B cell (primary cell): ENCODE measurements around the gene TRAP1. TPM values are rescaled to one million over a fixed set of nuclear protein-coding genes. Genes with fewer than 3 reads are reported as not detected.

ENCODE experiments used
- ATAC-seq: fragments of 200-7000 bp; cut with Tn5 transposase; one replicate; pipeline ENCODE4 v1.10.0; 2021; ENCODE audit warnings: low read depth, mild to moderate bottlenecking, moderate number of reproducible peaks, moderate library complexity
- CTCF ChIA-PET: fragments of 350-600 bp; sonication (Branson Sonifier 250); formaldehyde crosslinking; loops from one replicate; lab custom pipeline; 2021; ENCODE audit warnings: antibody characterized with exemption, inconsistent platforms; lab: Charles Lee
- POLR2A ChIA-PET: fragments of 350-600 bp; sonication (Branson Sonifier 250); formaldehyde crosslinking; loops from one replicate; lab custom pipeline; 2021; ENCODE audit warnings: antibody characterized with exemption; lab: Charles Lee
- DNase-seq: peaks from one replicate; pipeline ENCODE4 v3.0.0; 2013
- H2AFZ ChIP-seq: 2 replicates; pipeline ENCODE4 v1.6.1; 2012; ENCODE audit warnings: mild to moderate bottlenecking, low read depth, low read length; ENCODE audit not compliant: insufficient read depth, poor library complexity, severe bottlenecking
- H3K27ac ChIP-seq, 2 donors: 1 replicate in 1 of 2; 2 replicates in 1 of 2; pipeline ENCODE4 v1.5.1; 2012 to 2013; ENCODE audit warnings: low read length in 2 of 2, mild to moderate bottlenecking in 2 of 2, moderate library complexity in 1 of 2
- H3K27me3 ChIP-seq, 4 experiments: fragments of 200-600 bp in 1 of 4; sonication (generic) in 1 of 4; replicated peaks in 1 of 4; 1 replicate in 2 of 4; 2 replicates in 2 of 4; pipeline versions ENCODE4 v1.6.1 to v1.7.0; 2013 to 2016; ENCODE audit warnings: low read length in 3 of 4, mild to moderate bottlenecking in 2 of 4, mixed read lengths in 1 of 4, moderate library complexity in 1 of 4; ENCODE audit not compliant: insufficient read depth in 4 of 4, control insufficient read depth in 3 of 4; ENCODE audit errors: control extremely low read depth in 1 of 4
- H3K36me3 ChIP-seq, 2 experiments: replicated peaks in 1 of 2; 1 replicate in 1 of 2; 2 replicates in 1 of 2; pipeline versions ENCODE4 v1.6.1 to v1.7.1; 2013; ENCODE audit warnings: low read length in 1 of 2; ENCODE audit not compliant: insufficient read depth in 2 of 2, control insufficient read depth in 1 of 2; ENCODE audit errors: control extremely low read depth in 1 of 2, extremely low read depth in 1 of 2
- H3K4me1 ChIP-seq, 2 donors: fragments of 200-600 bp in 1 of 2; sonication (generic) in 1 of 2; 1 replicate in 1 of 2; 2 replicates in 1 of 2; pipeline versions ENCODE4 v1.5.1 to v1.6.1; 2013 to 2017; ENCODE audit warnings: low read length in 2 of 2; ENCODE audit not compliant: control insufficient read depth in 2 of 2, insufficient read depth in 2 of 2
- H3K4me2 ChIP-seq: replicated peaks from 2 replicates; pipeline ENCODE3; 2012; ENCODE audit warnings: mild to moderate bottlenecking, low read depth, low read length; ENCODE audit not compliant: poor library complexity, severe bottlenecking
- H3K4me3 ChIP-seq, 5 experiments: fragments of 200-600 bp in 1 of 5; sonication (generic) in 1 of 5; 1 replicate in 3 of 5; 2 replicates in 2 of 5; pipeline versions ENCODE4 v1.5.1 to v1.7.0; 2011 to 2016; ENCODE audit warnings: low read length in 4 of 5, mild to moderate bottlenecking in 4 of 5, low read depth in 2 of 5, control low read depth in 1 of 5, moderate library complexity in 1 of 5; ENCODE audit not compliant: insufficient read depth in 1 of 5; ENCODE audit errors: control extremely low read depth in 1 of 5, extremely low read depth in 1 of 5
- H3K79me2 ChIP-seq: fragments of 200-600 bp; sonication (generic); one replicate; pipeline ENCODE4 v1.6.0; 2016; ENCODE audit warnings: low read length; ENCODE audit not compliant: control insufficient read depth, insufficient read depth
- H3K9ac ChIP-seq: fragments of 200-600 bp; sonication (generic); 2 replicates; pipeline ENCODE4 v1.6.1; 2017; ENCODE audit warnings: mild to moderate bottlenecking, low read length, moderate library complexity
- H3K9me3 ChIP-seq, 3 donors: one replicate each; pipeline versions ENCODE4 v1.6.1 to v1.7.1; 2013; ENCODE audit warnings: low read length in 2 of 3; ENCODE audit not compliant: control insufficient read depth in 2 of 3, insufficient read depth in 1 of 3; ENCODE audit errors: control extremely low read depth in 1 of 3
- H4K20me1 ChIP-seq: 2 replicates; pipeline ENCODE4 v1.6.0; 2012; ENCODE audit warnings: mild to moderate bottlenecking, low read length; ENCODE audit not compliant: insufficient read depth, control insufficient read depth, poor library complexity, severe bottlenecking
- H3K27ac Mint-ChIP-seq: one replicate; pipeline ENCODE4 v1.8.0; 2021; ENCODE audit warnings: mixed read lengths
- H3K27me3 Mint-ChIP-seq: one replicate; pipeline ENCODE4 v1.8.0; 2021; ENCODE audit warnings: mixed read lengths
- H3K4me1 Mint-ChIP-seq: one replicate; pipeline ENCODE4 v1.8.0; 2021; ENCODE audit warnings: mixed read lengths
- H3K4me3 Mint-ChIP-seq: one replicate; pipeline ENCODE4 v1.8.0; 2021; ENCODE audit warnings: mixed read lengths
- H3K9me3 Mint-ChIP-seq: one replicate; pipeline ENCODE4 v1.8.0; 2022; ENCODE audit warnings: mixed read lengths; ENCODE audit not compliant: insufficient read depth
- CTCF ChIP-seq: fragments of 200-600 bp; IDR thresholded peaks from one replicate; pipeline ENCODE4 v1.8.0; 2022; ENCODE audit warnings: antibody characterized with exemption, mild to moderate bottlenecking
- EZH2 ChIP-seq: IDR thresholded peaks from 2 replicates; pipeline ENCODE4 v1.6.1; 2012; ENCODE audit warnings: borderline replicate concordance, low read depth, mild to moderate bottlenecking, moderate library complexity, low read length; ENCODE audit not compliant: insufficient read depth, poor library complexity, severe bottlenecking
- WGBS: methylation state at CpG from one replicate; pipeline ENCODE4 v1.1.5; 2013; ENCODE audit warnings: missing lambda C conversion rate; ENCODE audit not compliant: insufficient coverage; 5-methylcytosine and 5-hydroxymethylcytosine counted together
- intact Hi-C: fragments of 100-400 bp; cut with micrococcal nuclease; formaldehyde crosslinking; loops from one replicate; pipeline ENCODE4 v1.10.0; 2022
- polyA plus RNA-seq: library from polyadenylated mRNA; depleted of rRNA; stranded (reverse); fragments of >200 nt; gene quantifications from 2 replicates; pipeline ENCODE4 v1.2.3, GENCODE V29; 2012
- total RNA-seq, 2 donors: library from RNA; stranded (reverse); fragments of 120-200 nt in 1 of 2; gene quantifications; 1 replicate in 1 of 2; 2 replicates in 1 of 2; pipeline versions ENCODE4 v1.2.3 to v1.2.4, GENCODE V29; 2013 to 2022

TRAP1 gene
- total and polyA plus RNA-seq, 2 donors (not counting 1 experiment from before 2014, with no cell fraction given) = 51.1 to 88.4 TPM

GRCh38 chr16:3611146-3611975, 106.0 kb downstream of the TRAP1 start, which contains the start of gene SLX4:
TSS of gene SLX4 (minus strand) at chr16:3611606. CDS start at chr16:3608964, 2,642 bp downstream.
- Mint-ChIP-seq H3K9me3 (no peaks in the 10 kb centered on the region), H3K4me1 (peaks cover 61% of the 10 kb centered on the region), H3K4me3 (peak within 1 kb of the TSS; percentile 99), H3K27me3 (no peaks in the 10 kb centered on the region), H3K27ac (peak within 1 kb of the TSS; percentile 98)
- H3K4me2 ChIP-seq = peak within 1 kb of the TSS; percentile 88
- no peaks in the 10 kb centered on the region for H3K9me3 ChIP-seq
- H3K9ac ChIP-seq = peak within 1 kb of the TSS; percentile 92
- H3K27ac ChIP-seq = peak within 1 kb of the TSS; percentile 72 to 88
- WGBS = under 1% methylated on average over 85 of the region's 86 CpGs
- CTCF ChIA-PET = interaction anchor here (0.9 to 1.5 kb wide), 4 partner anchors 16 to 84 kb away, joined by 3 to 6 read pairs (median 3); no protein-coding TSS in a partner anchor
- peak within 1 kb of the TSS; percentile 75 to 89 (median 84) for H3K4me3 ChIP-seq
- H2AFZ ChIP-seq = peak within 1 kb of the TSS; percentile 99
- POLR2A ChIA-PET = interaction anchor here (0.5 kb wide), 1 partner anchor 344 kb away, joined by 4 read pairs; no protein-coding TSS in a partner anchor
- H3K36me3 ChIP-seq = peaks cover 0 to 3% of the 10 kb centered on the region in 2 experiments
- intact Hi-C loops = loop anchor here (1.0 to 5.0 kb wide), 4 partner anchors 15 to 154 kb away; partner anchors contain the start of gene NLRC3
- H3K79me2 ChIP-seq = peaks cover 68% of the 10 kb centered on the region
- peaks cover 30 to 38% of the 10 kb centered on the region in 2 donors for H3K4me1 ChIP-seq
- DNase-seq (peak; percentile 96), ATAC-seq (peak; percentile 86)
- no peak for TF ChIP-seq CTCF
- no peak for TF ChIP-seq EZH2
- no peaks in the 10 kb centered on the region for H3K27me3 ChIP-seq
- peaks cover 26% of the 10 kb centered on the region for H4K20me1 ChIP-seq
